Activated effector memory CD4-positive, alpha-beta T cell treated with anti-CD3 and anti-CD28 coated beads, Interleukin-2, amount 50 U/mL, for 16 hours (primary cell): ENCODE data around the gene NPAS2.

Source experiments
- DNase-seq: peaks from one replicate; pipeline ENCODE4 v3.0.0-alpha.2; 2020

Gene NPAS2

DNA sequence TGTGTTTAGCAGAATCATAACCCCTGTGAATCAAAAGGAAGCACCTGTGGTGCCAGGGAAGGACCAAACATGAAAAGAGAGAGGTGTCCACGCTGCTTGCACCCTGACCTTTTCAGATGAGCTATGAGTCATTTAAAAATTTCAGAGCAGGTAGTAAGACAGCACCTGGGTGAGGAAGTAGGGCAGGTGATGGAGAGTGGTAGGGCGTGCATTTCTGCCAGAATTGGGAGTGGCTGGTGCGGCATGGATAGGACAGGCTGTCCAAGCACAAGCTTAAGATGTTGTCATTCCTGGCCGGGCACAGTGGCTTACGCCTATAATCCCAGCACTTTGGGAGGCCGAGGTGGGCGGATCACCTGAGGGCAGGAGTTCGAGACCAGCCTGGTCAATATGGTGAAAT lies 36.8 kb downstream of the NPAS2 start:
- no peak for DNase-seq

DNA sequence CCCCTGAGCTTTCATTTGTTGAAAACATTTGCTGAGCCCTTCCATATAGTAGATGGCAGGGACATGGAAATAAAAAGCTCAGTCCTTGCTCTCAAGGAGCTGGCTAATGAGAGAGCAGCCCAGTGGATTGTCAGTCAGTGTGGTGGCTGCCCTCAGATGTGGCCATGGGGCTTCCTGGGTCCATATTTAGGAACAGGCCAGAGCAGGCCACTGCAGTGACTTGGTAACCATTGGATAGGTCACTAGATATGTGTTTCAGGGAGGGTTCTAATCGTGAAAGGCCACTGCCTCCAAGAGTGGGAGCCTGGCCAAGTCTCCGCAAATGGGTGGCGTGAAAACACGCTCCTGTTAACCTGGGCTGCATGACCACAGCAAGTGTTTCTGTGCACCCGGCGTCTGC lies 37.4 kb downstream of the NPAS2 start:
- DNase-seq: no peak

DNA sequence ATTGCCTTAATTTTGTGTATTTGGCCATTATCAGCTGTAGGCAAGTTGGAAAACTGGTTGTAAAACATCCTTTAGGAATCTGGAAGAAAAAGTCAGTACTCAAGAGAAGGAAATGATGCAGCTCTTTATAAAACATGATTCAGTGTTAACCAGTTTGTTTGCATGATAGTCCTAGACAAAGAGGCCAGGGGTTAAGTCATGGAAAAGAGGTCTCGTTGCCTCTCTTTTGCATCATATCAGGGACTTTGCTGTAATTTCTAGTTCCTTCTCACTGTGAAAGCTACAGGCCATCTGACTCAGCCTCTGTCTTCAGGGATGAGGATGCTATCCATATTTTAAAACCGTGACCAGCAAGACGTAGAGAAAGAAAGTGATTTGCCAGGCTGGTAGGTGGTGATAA lies 38.0 kb downstream of the NPAS2 start:
- DNase-seq: no peak

- DNase-seq: no peak
Measured at GRCh38 chr2:100859902-100860301, 40.0 kb downstream of the NPAS2 start.

- no peak for DNase-seq
Measured at GRCh38 chr2:100861340-100861739, 41.4 kb downstream of the NPAS2 start.

GRCh38 chr2:100862081-100862480 lies 42.1 kb downstream of the NPAS2 start:
- DNase-seq: no peak

DNA sequence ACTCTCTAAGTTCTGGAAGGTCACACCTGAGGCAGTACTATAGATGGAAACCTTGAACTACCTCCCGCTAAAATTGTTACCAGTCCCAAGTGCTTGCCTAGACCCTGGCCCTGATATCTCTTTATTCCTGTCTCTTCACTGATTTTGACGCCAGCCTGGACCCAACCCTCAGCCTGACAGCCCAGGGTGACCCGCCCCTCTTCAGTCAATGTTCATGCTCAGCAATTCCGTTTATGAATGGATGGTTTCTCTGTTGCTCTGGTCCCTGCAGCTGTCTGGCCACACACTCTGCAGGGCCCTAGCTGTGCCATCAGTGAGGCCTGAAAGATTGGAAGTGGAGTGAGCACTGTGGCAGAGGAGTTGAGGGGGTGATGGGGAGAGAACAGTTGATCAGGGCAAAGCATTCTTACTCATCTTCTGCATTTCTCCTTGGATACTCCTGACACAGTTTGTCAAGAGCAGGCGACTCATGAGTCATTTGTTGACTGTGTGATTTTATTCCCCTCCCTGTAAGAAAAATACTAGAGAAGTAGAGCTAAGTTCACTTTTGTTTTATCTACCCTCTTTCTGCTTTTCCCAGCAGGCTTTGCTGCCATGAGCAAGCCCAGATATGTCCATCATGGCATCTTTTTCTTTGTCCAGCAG lies 46.0 kb downstream of the NPAS2 start:
- DNase-seq: no peak

GRCh38 chr2:100868083-100868482 lies 48.1 kb downstream of the NPAS2 start:
- no peak for DNase-seq

- no peak for DNase-seq
Measured at GRCh38 chr2:100869120-100869519, 49.2 kb downstream of the NPAS2 start.

DNA sequence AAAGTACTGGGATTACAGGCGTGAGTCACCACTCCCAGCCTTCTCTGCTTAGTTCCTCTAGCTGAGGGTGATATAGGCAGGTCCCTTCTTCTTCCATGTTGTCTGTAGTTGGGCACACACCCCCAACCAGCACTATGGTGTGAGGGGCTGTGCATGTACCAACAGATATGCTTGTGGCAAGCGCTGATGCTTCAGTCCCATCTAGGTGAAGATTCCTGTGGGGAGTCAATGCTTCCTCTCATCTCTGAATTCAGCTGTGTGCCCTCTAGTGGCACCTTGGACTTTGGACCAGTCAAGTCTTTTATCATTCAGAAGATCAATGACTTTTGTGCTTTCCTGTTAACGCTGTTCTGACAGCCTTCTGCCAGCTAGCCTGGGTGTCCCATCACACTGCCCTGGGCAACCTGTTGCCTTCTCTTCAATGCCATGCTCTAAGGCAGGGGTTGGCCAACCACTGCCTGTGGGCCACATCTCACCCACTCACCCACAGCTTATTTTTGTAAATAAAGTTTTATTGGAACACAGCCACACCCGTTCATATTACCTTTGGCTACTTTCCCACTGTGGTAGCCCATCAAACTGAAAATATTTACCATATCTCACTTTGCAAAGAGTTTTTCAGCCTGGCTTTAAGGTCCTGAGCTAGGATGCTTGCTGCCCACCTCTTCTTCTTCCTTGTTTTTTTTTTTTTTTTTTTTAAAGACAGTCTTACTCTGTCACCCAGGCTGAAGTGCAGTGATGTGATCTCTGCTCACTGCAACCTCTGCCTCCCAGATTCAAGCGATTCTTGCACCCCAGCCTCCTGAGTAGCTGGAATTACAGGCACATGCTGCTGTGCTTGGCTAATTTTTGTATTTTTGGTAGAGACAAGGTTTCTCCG lies 51.0 kb downstream of the NPAS2 start:
- no peak for DNase-seq

GRCh38 chr2:100875516-100876230 lies 55.7 kb downstream of the NPAS2 start:
- no peak for DNase-seq

DNA sequence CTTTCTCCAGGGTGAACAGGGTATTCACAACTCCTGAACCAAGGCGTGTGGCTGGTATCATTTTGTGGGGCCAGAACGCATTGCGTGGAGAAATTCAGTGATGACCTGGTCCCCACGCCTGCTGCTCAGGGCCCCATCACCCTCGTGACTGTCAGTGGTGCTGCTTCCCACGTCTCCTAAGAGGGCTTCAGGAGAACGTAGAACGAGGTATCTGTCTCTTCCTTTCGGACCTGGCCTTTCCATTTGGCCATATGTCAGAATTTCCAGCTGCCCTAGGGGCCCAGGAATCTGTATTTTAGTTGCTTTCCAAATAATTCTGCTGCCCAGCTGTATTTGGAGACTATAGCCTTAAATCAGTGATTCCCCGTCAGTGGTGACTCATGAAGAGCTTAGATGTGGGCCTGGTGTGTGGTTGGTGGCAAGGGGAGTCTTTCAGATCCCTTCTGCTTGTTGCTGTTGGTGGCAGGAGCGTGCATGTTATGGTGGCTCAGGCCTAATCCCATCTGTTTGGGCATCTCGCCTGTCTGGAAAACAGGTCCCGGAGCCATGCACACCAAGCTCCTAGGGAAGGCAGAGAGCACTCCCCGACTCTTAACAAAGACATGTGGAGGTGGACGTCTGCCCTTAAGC lies 56.4 kb downstream of the NPAS2 start:
- no peak for DNase-seq

DNA sequence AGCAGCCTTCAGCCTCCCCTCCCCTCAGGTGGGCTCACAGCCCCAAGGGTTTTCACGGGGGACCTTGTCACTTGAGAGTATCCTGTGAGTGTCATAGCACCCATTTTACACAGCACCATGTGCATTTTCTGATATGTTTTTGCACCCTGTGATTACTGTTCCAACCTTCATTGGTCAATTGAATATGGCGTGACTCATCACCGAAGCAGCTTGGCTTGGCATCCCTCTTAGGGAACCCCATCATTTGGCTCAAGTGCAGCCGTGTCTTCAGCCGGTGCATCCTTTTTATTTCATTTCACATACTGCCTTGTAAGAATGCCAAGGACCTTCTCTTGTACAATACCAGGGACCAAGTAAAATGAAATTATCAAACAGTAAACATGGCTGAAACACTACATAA lies 57.6 kb downstream of the NPAS2 start:
- no peak for DNase-seq

DNA sequence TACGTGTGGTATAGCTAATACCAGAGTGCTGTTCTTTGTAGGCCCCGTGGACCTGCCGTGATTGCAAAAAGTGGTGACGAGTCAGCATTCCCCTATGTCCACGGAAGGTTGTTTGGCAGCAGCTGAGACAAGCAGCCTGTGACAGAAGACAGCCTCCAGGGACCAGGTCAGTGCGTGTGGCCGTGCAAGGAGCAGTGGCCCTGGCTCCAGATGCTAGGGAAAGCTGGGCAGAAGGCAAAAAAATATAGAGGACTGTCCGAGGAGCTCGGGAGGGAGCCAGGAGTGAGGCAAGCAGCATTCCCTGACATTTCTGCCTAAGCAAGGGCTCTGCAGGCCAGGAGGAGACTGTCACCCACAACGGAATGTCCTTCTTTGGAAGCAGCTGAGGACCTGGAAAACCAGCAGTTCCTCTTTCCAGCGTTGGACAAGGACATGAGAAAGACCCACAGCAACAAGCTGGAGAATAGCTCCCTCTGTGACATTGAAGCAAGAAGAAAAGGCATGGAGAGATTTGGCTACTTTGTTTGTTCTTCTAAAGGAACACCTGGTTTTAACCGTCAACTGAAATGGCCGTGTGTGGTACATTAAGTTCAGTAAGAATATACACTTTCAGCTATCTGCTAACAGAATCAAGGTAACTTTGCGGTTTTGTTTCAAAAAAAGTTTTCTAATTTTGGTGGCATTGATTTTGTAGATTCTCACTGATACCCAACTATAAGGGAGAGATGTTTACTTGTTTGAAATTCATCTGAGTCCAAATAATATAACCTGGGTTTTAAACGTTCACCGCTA lies 58.3 kb downstream of the NPAS2 start:
- no peak for DNase-seq

GRCh38 chr2:100879296-100879695 lies 59.4 kb downstream of the NPAS2 start:
- DNase-seq: no peak

DNA sequence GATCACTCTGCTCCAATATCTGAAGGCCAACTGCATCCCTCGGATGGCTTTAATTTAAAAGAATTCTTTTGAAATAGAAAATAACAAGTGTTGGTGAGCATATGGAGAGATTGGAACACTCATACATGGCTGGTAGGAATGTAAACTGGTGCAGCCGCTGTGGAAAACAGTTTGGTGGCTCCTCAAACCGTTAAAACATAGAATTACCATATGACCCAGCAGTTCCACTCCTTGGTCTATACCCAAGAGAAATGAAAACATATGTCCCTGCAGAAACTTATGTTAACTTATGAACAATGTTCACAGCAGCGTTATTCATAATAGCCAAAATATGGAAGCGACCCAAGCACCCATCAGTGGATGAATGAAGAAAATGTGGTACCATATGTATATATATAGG lies 60.1 kb downstream of the NPAS2 start:
- DNase-seq: no peak

DNA sequence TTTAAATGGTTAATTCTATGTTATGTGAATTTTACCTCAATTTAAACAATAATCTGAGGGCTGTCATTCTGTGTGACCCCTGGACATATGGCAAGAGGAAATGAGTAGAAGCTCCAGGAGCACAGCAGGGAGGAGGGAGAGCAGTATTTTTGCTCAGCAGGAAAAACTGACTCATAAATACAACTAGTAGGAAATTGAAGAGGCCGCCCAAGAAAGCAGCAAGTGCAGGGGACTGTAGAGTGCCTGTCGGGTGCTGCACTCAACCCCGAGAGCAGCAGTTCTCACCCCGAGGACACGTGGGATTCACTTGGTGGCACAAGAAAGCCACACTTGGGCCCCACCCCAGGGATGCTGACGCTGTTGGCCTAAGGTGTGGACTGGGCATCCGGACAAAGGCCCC lies 60.8 kb downstream of the NPAS2 start:
- DNase-seq: no peak

DNA sequence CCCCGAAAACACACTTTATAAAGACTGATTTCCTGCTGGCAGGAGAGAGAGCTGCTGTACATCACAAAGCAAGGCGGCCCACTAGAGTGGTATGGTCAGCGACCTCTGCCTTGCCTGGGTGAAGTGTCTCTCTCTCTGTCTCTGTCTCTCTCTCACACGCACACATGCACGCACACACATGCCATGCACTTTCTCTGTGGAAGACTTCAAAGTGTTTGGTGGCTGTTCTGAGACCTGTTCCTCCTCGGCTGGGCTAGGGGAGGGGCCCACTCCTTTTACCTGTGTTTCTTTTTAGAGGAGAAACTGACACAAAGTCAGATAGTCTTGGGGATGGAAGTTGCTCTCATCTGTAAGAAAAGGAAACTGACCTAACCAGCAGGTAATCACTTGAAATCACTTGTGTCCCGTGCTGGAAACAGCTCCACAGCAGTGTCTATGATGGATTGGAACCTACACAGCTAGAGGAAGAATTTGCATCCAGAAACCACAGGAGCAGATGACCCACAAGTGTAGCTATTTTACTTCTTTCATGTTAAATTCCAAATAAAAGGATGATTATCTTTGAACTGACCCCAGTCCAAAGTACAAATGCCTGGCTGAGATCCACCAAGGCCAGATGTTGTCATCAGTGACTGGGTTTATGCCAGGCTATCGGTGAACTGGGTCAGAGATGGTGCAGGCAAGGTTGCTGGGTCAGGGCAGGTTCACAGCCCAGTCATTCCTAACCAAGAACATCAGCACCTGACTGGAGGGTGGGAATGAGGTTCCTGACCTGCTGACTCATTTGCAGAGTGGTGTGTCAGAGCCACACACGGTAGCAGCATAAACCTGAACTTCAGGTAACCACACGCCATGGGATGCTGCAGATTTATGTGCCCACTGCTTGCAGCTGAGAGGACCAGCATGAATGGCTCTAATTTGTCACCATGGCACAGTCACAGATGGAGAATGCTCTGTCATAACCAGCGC lies 63.0 kb downstream of the NPAS2 start:
- no peak for DNase-seq

- DNase-seq: no peak
Measured at GRCh38 chr2:100884145-100884621, 64.2 kb downstream of the NPAS2 start.

- DNase-seq: no peak
Measured at GRCh38 chr2:100886085-100886484, 66.1 kb downstream of the NPAS2 start.

DNA sequence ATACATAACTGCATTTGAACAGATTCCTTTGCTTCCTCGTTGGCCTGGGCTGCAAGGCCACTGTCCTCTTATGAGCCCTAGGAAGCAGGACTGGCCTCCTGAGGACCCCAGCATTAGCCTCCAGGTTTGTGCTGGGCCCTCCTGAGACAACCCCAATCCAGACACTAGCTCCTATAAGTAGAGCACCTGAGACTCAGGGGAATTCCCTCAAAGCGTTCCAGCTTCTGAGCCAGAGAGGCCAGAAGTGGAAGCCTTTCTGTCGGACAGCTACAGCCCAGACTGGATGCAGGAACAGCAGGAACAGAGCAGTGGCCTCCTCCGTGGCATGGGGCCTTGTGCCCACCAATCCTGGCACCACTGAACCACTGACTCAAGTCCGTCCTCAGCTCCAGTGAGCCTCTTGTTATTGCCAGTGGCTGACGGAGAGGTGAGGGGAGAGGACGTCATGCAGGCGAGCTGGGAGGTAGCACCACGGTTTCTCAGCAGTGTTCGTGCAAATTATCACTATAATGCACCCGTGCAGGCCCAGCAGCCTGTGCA lies 67.2 kb downstream of the NPAS2 start:
- DNase-seq: no peak
